K562 (cell line): ENCODE data around the gene ABCA1.

Experiments
- ATF1 ChIP-seq, 2 experiments: fragments of 450-650 bp in 1 of 2; IDR thresholded peaks; 2 replicates each; pipeline ENCODE4 v1.6.1; 2016; ENCODE audit warnings: missing compliant biosample characterization in 1 of 2, missing genetic modification characterization in 1 of 2
- ETS2 ChIP-seq: IDR thresholded peaks from 2 replicates; pipeline ENCODE4 v1.6.1; 2016; ENCODE audit warnings: borderline replicate concordance, missing genetic modification characterization, mild to moderate bottlenecking, moderate library complexity, missing compliant biosample characterization; ENCODE audit not compliant: poor library complexity, severe bottlenecking
- EZH2 ChIP-seq: IDR thresholded peaks from 2 replicates; pipeline ENCODE4 v1.6.1; 2012; ENCODE audit warnings: low read depth, mild to moderate bottlenecking, inconsistent platforms, low read length, borderline replicate concordance
- JUNB ChIP-seq: fragments of 450-650 bp; formaldehyde crosslinking; conservative IDR thresholded peaks from 2 replicates; pipeline ENCODE4 v1.4.0; 2020; ENCODE audit warnings: mild to moderate bottlenecking
- NFIC ChIP-seq: fragments of 450-650 bp; IDR thresholded peaks from 2 replicates; pipeline ENCODE4 v1.6.1; 2017; ENCODE audit warnings: mild to moderate bottlenecking, inconsistent platforms
- NRF1 ChIP-seq, 2 experiments: fragments of 450-650 bp; IDR thresholded peaks in 1 of 2; conservative IDR thresholded peaks in 1 of 2; 2 replicates each; pipeline ENCODE4 v1.6.1; 2014; ENCODE audit warnings: mild to moderate bottlenecking in 2 of 2
- POLR3A ChIP-seq: IDR thresholded peaks from 2 replicates; pipeline ENCODE4 v1.6.1; 2011; ENCODE audit warnings: borderline replicate concordance, mild to moderate bottlenecking, moderate library complexity; ENCODE audit not compliant: insufficient read length, insufficient read depth; ENCODE audit errors: extremely low read depth
- ZBTB1 ChIP-seq: sonication (generic); formaldehyde crosslinking; IDR thresholded peaks from 2 replicates; pipeline ENCODE4 v1.8.1; 2023; ENCODE audit warnings: missing genetic modification reagents, low read depth, mild to moderate bottlenecking, borderline replicate concordance
- ZEB2 ChIP-seq: fragments of 450-650 bp; IDR thresholded peaks from 2 replicates; pipeline ENCODE4 v1.6.1; 2016
- ZNF354B ChIP-seq: fragments of 250-450 bp; sonication (Bioruptor Pico); IDR thresholded peaks from 2 replicates; pipeline ENCODE4 v1.4.0; 2020
- TF ChIP-seq, protein P1 (sequence below), 3 experiments: IDR thresholded peaks in 2 of 3; conservative IDR thresholded peaks in 1 of 3; 2 replicates each; pipeline ENCODE4 v1.5.1; 2011 to 2012; ENCODE audit warnings: low read length in 3 of 3, mild to moderate bottlenecking in 3 of 3, control low read depth in 2 of 3, improper control_type of control experiment in 1 of 3, inconsistent platforms in 1 of 3, low read depth in 1 of 3, mixed read lengths in 1 of 3, moderate library complexity in 1 of 3; ENCODE audit not compliant: insufficient read depth in 2 of 3
- TF ChIP-seq, protein P2 (sequence below): fragments of 450-650 bp; formaldehyde crosslinking; IDR thresholded peaks from 2 replicates; pipeline ENCODE4 v1.4.0; 2022; ENCODE audit warnings: missing genetic modification characterization

DNA sequence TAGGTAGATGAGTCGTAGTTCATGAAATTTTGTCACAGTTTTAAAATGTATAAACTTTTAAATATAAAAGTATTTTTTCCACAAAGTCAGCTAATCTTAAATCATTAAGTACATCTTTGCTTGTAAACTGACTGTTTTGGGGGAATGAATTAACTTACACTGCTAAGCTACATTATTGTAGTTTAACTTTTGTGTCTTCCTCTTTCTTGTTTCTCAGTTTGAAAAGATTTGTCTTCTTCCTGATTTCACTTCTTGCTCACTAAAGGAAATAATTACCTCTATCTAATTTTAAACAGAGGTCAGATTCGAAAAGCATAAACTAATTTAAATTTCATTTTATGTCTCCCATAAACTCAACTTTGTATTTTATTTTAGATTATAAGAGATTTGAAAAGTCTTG is 158.3 kb downstream of the ABCA1 start:
- no peak for TF ChIP-seq EZH2
- no peak for TF ChIP-seq ZNF354B (CRISPR knock-in tag)
- no peak for TF ChIP-seq JUNB (CRISPR knock-in tag)
- TF ChIP-seq, protein P1, sequence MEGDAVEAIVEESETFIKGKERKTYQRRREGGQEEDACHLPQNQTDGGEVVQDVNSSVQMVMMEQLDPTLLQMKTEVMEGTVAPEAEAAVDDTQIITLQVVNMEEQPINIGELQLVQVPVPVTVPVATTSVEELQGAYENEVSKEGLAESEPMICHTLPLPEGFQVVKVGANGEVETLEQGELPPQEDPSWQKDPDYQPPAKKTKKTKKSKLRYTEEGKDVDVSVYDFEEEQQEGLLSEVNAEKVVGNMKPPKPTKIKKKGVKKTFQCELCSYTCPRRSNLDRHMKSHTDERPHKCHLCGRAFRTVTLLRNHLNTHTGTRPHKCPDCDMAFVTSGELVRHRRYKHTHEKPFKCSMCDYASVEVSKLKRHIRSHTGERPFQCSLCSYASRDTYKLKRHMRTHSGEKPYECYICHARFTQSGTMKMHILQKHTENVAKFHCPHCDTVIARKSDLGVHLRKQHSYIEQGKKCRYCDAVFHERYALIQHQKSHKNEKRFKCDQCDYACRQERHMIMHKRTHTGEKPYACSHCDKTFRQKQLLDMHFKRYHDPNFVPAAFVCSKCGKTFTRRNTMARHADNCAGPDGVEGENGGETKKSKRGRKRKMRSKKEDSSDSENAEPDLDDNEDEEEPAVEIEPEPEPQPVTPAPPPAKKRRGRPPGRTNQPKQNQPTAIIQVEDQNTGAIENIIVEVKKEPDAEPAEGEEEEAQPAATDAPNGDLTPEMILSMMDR (IDR thresholded peaks at IDR 0.05 in 2 of 3, conservative IDR thresholded peaks at IDR 0.05 in 1 of 3; ENCODE audit: insufficient read depth in 2 of 3, low read depth in 1 of 3, low read length in 3 of 3), result no peak
- no peak for TF ChIP-seq ETS2
- TF ChIP-seq ZEB2, result no peak
- TF ChIP-seq, protein P2, sequence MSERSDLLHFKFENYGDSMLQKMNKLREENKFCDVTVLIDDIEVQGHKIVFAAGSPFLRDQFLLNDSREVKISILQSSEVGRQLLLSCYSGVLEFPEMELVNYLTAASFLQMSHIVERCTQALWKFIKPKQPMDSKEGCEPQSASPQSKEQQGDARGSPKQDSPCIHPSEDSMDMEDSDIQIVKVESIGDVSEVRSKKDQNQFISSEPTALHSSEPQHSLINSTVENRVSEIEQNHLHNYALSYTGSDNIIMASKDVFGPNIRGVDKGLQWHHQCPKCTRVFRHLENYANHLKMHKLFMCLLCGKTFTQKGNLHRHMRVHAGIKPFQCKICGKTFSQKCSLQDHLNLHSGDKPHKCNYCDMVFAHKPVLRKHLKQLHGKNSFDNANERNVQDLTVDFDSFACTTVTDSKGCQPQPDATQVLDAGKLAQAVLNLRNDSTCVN (CRISPR knock-in tag), result no peak
- TF ChIP-seq ATF1 (CRISPR knock-in tag; IDR thresholded peaks at IDR 0.05), result no peak
- TF ChIP-seq ATF1 (tag; IDR thresholded peaks at IDR 0.05), result no peak
- no peak for TF ChIP-seq NFIC
- TF ChIP-seq POLR3A, result no peak
- no peak for TF ChIP-seq NRF1 (conservative IDR thresholded peaks at IDR 0.05 in 1 of 2, IDR thresholded peaks at IDR 0.05 in 1 of 2)
- no peak for TF ChIP-seq ZBTB1 (CRISPR knock-in tag)
